ENCODE measurements around the gene BRME1. TPM values are rescaled to one million over a fixed set of nuclear protein-coding genes. Genes with fewer than 3 reads are reported as not detected.

BRME1 gene
- total RNA-seq, 4 donors from 2014 or later = 0.66 to 3.0 (median 1.0) TPM; not detected in 1

DNA sequence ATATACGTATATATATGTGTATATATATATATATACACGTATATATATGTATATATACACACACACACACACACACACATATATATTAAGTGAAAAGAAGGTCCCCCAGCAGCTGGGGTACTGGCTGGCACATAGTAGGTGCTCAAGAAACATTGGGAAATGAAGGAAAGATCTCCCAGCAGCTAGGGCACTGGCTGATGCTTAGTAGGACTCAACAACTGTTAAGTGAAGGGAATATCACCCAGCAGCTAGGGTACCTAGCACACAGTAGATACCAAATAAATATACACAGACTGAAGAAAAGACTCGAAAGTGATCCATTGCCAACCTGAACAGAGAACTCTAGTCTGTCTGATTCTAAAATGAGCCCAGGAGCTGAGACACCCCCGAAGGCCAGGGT, 20.1 kb upstream of the BRME1 start:
- TF ChIP-seq, protein P1, sequence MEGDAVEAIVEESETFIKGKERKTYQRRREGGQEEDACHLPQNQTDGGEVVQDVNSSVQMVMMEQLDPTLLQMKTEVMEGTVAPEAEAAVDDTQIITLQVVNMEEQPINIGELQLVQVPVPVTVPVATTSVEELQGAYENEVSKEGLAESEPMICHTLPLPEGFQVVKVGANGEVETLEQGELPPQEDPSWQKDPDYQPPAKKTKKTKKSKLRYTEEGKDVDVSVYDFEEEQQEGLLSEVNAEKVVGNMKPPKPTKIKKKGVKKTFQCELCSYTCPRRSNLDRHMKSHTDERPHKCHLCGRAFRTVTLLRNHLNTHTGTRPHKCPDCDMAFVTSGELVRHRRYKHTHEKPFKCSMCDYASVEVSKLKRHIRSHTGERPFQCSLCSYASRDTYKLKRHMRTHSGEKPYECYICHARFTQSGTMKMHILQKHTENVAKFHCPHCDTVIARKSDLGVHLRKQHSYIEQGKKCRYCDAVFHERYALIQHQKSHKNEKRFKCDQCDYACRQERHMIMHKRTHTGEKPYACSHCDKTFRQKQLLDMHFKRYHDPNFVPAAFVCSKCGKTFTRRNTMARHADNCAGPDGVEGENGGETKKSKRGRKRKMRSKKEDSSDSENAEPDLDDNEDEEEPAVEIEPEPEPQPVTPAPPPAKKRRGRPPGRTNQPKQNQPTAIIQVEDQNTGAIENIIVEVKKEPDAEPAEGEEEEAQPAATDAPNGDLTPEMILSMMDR (IDR thresholded peaks at IDR 0.05; ENCODE audit: low read depth) = no peak

DNA sequence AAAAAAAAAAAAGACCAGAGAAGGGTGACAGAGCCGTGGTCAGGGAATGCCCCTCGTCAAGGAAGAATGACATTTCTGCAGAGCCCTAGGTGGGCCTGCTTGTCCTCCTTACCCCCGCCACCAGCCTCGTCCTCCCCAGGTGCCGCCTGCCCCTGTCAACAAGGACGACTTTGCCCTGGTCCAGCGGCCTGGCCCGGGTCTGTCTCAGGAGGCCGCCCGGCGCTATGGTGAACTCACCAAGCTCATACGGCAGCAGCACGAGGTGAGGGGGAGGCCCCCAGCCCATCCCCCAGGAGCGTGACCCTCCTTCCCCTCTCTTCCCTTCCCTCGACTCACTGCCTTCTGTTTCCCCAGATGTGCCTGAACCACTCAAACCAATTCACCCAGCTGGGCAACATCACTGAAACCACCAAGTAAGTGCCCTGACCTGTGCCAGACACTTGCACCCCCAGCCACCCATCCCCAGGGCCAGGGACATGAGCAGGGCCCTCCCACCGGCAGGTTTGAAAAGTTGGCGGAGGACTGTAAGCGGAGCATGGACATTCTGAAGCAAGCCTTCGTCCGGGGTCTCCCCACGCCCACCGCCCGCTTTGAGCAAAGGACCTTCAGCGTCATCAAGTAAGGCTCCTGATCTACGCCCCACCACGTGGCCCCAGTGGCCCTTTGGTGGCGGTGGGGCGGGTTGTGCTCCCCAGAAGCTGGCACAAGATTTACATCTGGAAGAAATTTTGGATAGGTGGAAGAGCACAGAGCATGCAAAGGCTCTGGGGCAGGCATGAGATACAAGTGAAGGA, 17.5 kb upstream of the BRME1 start:
- TF ChIP-seq, protein P1 (IDR thresholded peaks at IDR 0.05; ENCODE audit: low read depth) = no peak

DNA sequence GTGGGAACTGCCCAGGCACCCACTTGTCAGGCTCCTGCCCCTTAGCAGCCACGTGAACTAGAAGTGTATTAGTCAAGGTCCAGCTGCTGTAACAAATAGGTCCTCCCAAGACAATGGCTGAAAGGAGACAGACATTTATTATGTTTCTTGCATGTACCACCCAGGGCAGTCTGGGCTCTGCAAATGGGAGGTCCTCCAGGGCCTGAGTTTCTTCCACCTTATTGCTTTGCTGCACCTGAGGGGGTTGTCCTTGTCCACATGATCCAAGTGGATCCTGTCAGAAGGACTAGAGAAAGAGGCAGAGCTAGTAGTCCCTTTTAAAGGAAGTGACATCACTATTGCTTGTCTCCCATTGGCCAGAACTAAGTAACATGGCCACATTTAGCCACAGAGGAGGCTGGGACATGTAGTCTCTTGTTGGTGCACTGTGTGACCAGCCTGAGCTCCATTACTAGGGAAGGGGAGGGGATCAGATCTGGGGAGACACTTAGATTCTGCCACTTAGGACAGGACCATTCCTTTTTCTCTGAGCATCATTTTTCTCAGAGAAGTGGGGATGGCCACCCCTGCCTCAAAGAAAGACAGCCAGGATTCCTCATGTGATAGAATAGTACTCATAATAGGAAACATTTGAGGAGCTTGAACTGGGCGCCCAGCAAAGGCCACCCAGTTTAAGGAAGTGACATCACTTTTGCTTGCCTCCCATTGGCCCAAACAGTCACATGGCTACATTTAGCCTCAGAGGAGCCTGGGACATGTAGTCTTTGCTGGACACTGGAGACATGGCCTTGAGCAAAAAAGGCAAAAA, 15.2 kb upstream of the BRME1 start:
- TF ChIP-seq, protein P1 (IDR thresholded peaks at IDR 0.05; ENCODE audit: low read depth) = no peak

DNA sequence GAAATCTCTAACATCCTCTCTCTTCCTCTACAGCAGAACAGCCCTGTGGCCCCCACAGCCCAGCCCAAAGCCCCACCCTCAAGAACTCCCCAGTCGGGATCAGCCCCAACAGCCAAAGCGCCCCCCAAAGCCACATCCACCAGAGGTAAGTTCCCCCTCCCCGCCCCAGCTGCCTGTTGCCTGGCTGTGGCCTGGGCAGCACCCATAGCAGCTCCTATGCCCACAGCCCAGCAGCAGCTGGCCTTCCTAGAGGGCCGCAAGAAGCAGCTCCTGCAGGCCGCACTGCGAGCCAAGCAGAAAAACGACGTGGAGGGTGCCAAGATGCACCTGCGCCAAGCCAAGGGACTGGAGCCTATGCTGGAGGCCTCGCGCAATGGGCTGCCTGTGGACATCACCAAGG, 14.6 kb upstream of the BRME1 start:
- TF ChIP-seq, protein P1 (IDR thresholded peaks at IDR 0.05; ENCODE audit: low read depth) = no peak

DNA sequence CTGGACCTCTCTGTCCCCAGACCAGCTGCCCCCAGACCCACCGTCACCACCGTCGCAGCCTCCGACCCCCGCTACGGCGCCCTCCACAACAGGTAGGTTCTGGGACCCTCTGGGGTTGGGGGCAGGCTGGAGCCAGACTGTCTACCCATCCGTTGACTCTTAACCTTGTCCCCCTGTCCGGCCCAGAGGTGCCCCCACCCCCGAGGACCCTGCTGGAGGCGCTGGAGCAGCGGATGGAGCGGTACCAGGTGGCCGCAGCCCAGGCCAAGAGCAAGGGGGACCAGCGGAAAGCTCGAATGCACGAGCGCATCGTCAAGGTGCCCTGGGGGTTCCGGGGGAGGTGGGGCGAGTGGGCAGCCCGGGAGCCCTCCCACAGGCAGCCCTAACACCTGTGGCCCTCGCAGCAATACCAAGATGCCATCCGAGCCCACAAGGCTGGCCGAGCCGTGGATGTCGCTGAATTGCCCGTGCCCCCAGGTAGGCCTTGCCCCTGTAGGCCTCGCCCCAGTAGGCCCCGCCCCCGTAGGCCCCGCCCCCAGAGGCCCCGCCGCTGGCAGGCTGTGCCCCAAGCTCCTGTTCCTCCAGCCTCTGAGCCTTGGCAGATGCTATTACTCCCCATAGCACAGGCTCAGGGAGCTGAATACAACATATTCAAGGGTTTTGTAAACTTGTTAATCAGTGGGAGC, 13.0 kb upstream of the BRME1 start:
- TF ChIP-seq, protein P1 (IDR thresholded peaks at IDR 0.05; ENCODE audit: low read depth) = no peak

DNA sequence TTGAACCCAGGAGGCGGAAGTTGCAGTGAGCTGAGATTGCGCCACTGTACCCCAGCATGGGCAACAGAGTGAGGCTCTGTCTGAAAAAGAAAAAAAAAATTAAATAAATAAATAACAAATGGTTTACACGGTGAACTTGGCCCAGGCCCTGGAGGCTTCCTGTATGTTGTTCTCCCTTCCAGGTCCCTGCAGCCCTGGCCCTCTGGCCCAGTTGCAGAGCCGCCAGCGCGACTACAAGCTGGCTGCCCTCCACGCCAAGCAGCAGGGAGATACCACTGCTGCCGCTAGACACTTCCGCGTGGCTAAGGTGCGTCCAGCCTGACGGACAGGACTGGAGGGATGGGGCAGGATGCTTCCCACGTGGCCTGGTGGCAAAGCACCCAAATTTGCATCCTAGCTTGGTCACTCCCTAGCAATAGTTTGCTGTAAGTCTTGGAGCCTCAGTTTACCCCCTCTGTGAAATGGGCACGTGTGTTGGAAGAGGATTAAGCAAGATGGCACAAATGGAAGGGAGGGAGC, 12.0 kb upstream of the BRME1 start:
- TF ChIP-seq, protein P1 (IDR thresholded peaks at IDR 0.05; ENCODE audit: low read depth) = no peak
